Measurements from ENCODE around the gene PDCD2L.
"Not testable (repeated sequence)": the region's sequence is repeated elsewhere in the genome, so short reads cannot be mapped to it uniquely, and the experiment has no call there.

The PDCD2L gene

GRCh38 chr19:34436716-34437115, 32.5 kb downstream of the PDCD2L start:
- no peak overlapping the region for H3K27ac ChIP-seq (ENCODE audit: insufficient read depth, low read depth, low read length, poor library complexity, severe bottlenecking)
- no peaks in the 10 kb centered on the region for H3K27me3 ChIP-seq (ENCODE audit: control insufficient read depth, insufficient read depth, low read length, poor library complexity, severe bottlenecking)
- no peaks in the 10 kb centered on the region for H3K4me1 ChIP-seq (ENCODE audit: control insufficient read depth, insufficient read depth, low read length)
- H3K4me3 ChIP-seq (ENCODE audit: insufficient read depth, low read depth, low read length), result no peak overlapping the region
- H3K36me3 ChIP-seq (ENCODE audit: control insufficient read depth, insufficient read depth, low read length), result peaks cover 54% of the 10 kb centered on the region
- no peaks in the 10 kb centered on the region for H3K9me3 ChIP-seq (ENCODE audit: control insufficient read depth, low read length)
- WGBS, 2 experiments, result 97 to 99% methylated on average over 3 of the region's 3 CpGs

GRCh38 chr19:34448191-34448590, 44.0 kb downstream of the PDCD2L start:
- Histone ChIP-seq H3K36me3 (ENCODE audit: control insufficient read depth, insufficient read depth, low read length) (peaks cover 82% of the 10 kb centered on the region), H3K4me1 (ENCODE audit: control insufficient read depth, insufficient read depth, low read length) (no peaks in the 10 kb centered on the region), H3K9me3 (ENCODE audit: control insufficient read depth, low read length) (no peaks in the 10 kb centered on the region), H3K4me3 (ENCODE audit: insufficient read depth, low read depth, low read length) (no peak overlapping the region), H3K27ac (ENCODE audit: insufficient read depth, low read depth, low read length, poor library complexity, severe bottlenecking) (no peak overlapping the region), H3K27me3 (ENCODE audit: control insufficient read depth, insufficient read depth, low read length, poor library complexity, severe bottlenecking) (no peaks in the 10 kb centered on the region)
- WGBS, 2 experiments, result 92 to 93% methylated on average over 3 of the region's 3 CpGs

- no peak overlapping the region for H3K27ac ChIP-seq (ENCODE audit: insufficient read depth, low read depth, low read length, poor library complexity, severe bottlenecking)
- no peak overlapping the region for H3K4me3 ChIP-seq (ENCODE audit: insufficient read depth, low read depth, low read length)
- no peaks in the 10 kb centered on the region for H3K9me3 ChIP-seq (ENCODE audit: control insufficient read depth, low read length)
- peaks cover 72% of the 10 kb centered on the region for H3K36me3 ChIP-seq (ENCODE audit: control insufficient read depth, insufficient read depth, low read length)
- no peaks in the 10 kb centered on the region for H3K27me3 ChIP-seq (ENCODE audit: control insufficient read depth, insufficient read depth, low read length, poor library complexity, severe bottlenecking)
- H3K4me1 ChIP-seq (ENCODE audit: control insufficient read depth, insufficient read depth, low read length), result no peaks in the 10 kb centered on the region
Observed at GRCh38 chr19:34452723-34453122, 48.5 kb downstream of the PDCD2L start.

GRCh38 chr19:34454091-34454490, 49.9 kb downstream of the PDCD2L start:
- Histone ChIP-seq H3K27me3 (ENCODE audit: control insufficient read depth, insufficient read depth, low read length, poor library complexity, severe bottlenecking) (no peaks in the 10 kb centered on the region), H3K27ac (ENCODE audit: insufficient read depth, low read depth, low read length, poor library complexity, severe bottlenecking) (no peak overlapping the region), H3K4me3 (ENCODE audit: insufficient read depth, low read depth, low read length) (no peak overlapping the region), H3K9me3 (ENCODE audit: control insufficient read depth, low read length) (no peaks in the 10 kb centered on the region), H3K4me1 (ENCODE audit: control insufficient read depth, insufficient read depth, low read length) (no peaks in the 10 kb centered on the region), H3K36me3 (ENCODE audit: control insufficient read depth, insufficient read depth, low read length) (peaks cover 64% of the 10 kb centered on the region)
- 95 to 98% methylated on average over 2 of the region's 2 CpGs for WGBS, 2 experiments

- Histone ChIP-seq H3K9me3 (ENCODE audit: control insufficient read depth, low read length) (no peaks in the 10 kb centered on the region), H3K4me3 (ENCODE audit: insufficient read depth, low read depth, low read length) (no peak overlapping the region), H3K4me1 (ENCODE audit: control insufficient read depth, insufficient read depth, low read length) (no peaks in the 10 kb centered on the region), H3K36me3 (ENCODE audit: control insufficient read depth, insufficient read depth, low read length) (peaks cover 68% of the 10 kb centered on the region), H3K27ac (ENCODE audit: insufficient read depth, low read depth, low read length, poor library complexity, severe bottlenecking) (no peak overlapping the region), H3K27me3 (ENCODE audit: control insufficient read depth, insufficient read depth, low read length, poor library complexity, severe bottlenecking) (no peaks in the 10 kb centered on the region)
- 96 to 98% methylated on average over 3 of the region's 3 CpGs for WGBS, 2 experiments
Observed at GRCh38 chr19:34454685-34455084, 50.5 kb downstream of the PDCD2L start.

GRCh38 chr19:34455783-34456480, 51.7 kb downstream of the PDCD2L start:
- H3K36me3 ChIP-seq (ENCODE audit: control insufficient read depth, insufficient read depth, low read length), result peaks cover 67% of the 10 kb centered on the region

GRCh38 chr19:34457446-34457845, 53.2 kb downstream of the PDCD2L start:
- WGBS, 2 experiments, result 90% methylated on average over 1 to 3 of the region's 4 CpGs
- H3K36me3 ChIP-seq (ENCODE audit: control insufficient read depth, insufficient read depth, low read length), result peaks cover 67% of the 10 kb centered on the region
- H3K27ac ChIP-seq (ENCODE audit: insufficient read depth, low read depth, low read length, poor library complexity, severe bottlenecking), result peak overlapping the region; percentile 23
- no peaks in the 10 kb centered on the region for H3K27me3 ChIP-seq (ENCODE audit: control insufficient read depth, insufficient read depth, low read length, poor library complexity, severe bottlenecking)
- H3K4me3 ChIP-seq (ENCODE audit: insufficient read depth, low read depth, low read length), result no peak overlapping the region
- H3K9me3 ChIP-seq (ENCODE audit: control insufficient read depth, low read length), result no peaks in the 10 kb centered on the region
- H3K4me1 ChIP-seq (ENCODE audit: control insufficient read depth, insufficient read depth, low read length), result no peaks in the 10 kb centered on the region

More at GRCh38 chr19:34455783-34456480, 51.7 kb downstream of the PDCD2L start:
- H3K9me3 ChIP-seq (ENCODE audit: control insufficient read depth, low read length); H3K27me3 ChIP-seq (ENCODE audit: control insufficient read depth, insufficient read depth, low read length, poor library complexity, severe bottlenecking); H3K4me1 ChIP-seq (ENCODE audit: control insufficient read depth, insufficient read depth, low read length); H3K27ac ChIP-seq (ENCODE audit: insufficient read depth, low read depth, low read length, poor library complexity, severe bottlenecking); H3K4me3 ChIP-seq (ENCODE audit: insufficient read depth, low read depth, low read length): not testable (repeated sequence)
- 88 to 89% methylated on average over 17 of the region's 17 CpGs for WGBS, 2 experiments

GRCh38 chr19:34458677-34459076, 54.5 kb downstream of the PDCD2L start:
- Histone ChIP-seq H3K9me3 (ENCODE audit: control insufficient read depth, low read length) (no peaks in the 10 kb centered on the region), H3K4me1 (ENCODE audit: control insufficient read depth, insufficient read depth, low read length) (no peaks in the 10 kb centered on the region), H3K4me3 (ENCODE audit: insufficient read depth, low read depth, low read length) (no peak overlapping the region), H3K27me3 (ENCODE audit: control insufficient read depth, insufficient read depth, low read length, poor library complexity, severe bottlenecking) (no peaks in the 10 kb centered on the region), H3K27ac (ENCODE audit: insufficient read depth, low read depth, low read length, poor library complexity, severe bottlenecking) (no peak overlapping the region), H3K36me3 (ENCODE audit: control insufficient read depth, insufficient read depth, low read length) (peaks cover 63% of the 10 kb centered on the region)
- 97 to 98% methylated on average over 5 of the region's 5 CpGs for WGBS, 2 experiments

- no peak overlapping the region for H3K27ac ChIP-seq (ENCODE audit: insufficient read depth, low read depth, low read length, poor library complexity, severe bottlenecking)
Observed at GRCh38 chr19:34459614-34460013, 55.4 kb downstream of the PDCD2L start.

GRCh38 chr19:34461375-34462100, 57.3 kb downstream of the PDCD2L start:
- no peaks in the 10 kb centered on the region for H3K27me3 ChIP-seq (ENCODE audit: control insufficient read depth, insufficient read depth, low read length, poor library complexity, severe bottlenecking)
- H3K9me3 ChIP-seq (ENCODE audit: control insufficient read depth, low read length), result no peaks in the 10 kb centered on the region
- peaks cover 62% of the 10 kb centered on the region for H3K36me3 ChIP-seq (ENCODE audit: control insufficient read depth, insufficient read depth, low read length)
- H3K27ac ChIP-seq (ENCODE audit: insufficient read depth, low read depth, low read length, poor library complexity, severe bottlenecking), result no peak overlapping the region
- no peaks in the 10 kb centered on the region for H3K4me1 ChIP-seq (ENCODE audit: control insufficient read depth, insufficient read depth, low read length)
- H3K4me3 ChIP-seq (ENCODE audit: insufficient read depth, low read depth, low read length), result no peak overlapping the region
- WGBS, 2 experiments, result 96 to 99% methylated on average over 5 of the region's 5 CpGs

More at GRCh38 chr19:34459614-34460013, 55.4 kb downstream of the PDCD2L start:
- Histone ChIP-seq H3K4me3 (ENCODE audit: insufficient read depth, low read depth, low read length) (no peak overlapping the region), H3K36me3 (ENCODE audit: control insufficient read depth, insufficient read depth, low read length) (peaks cover 64% of the 10 kb centered on the region), H3K27me3 (ENCODE audit: control insufficient read depth, insufficient read depth, low read length, poor library complexity, severe bottlenecking) (no peaks in the 10 kb centered on the region), H3K9me3 (ENCODE audit: control insufficient read depth, low read length) (no peaks in the 10 kb centered on the region), H3K4me1 (ENCODE audit: control insufficient read depth, insufficient read depth, low read length) (no peaks in the 10 kb centered on the region)
- WGBS, 2 experiments, result 91 to 100% methylated on average over 2 of the region's 2 CpGs

All from ectodermal cell (in vitro differentiated cells).